WTC11 (cell line): ENCODE results near the gene TBL1X. TPM values are rescaled to one million over a fixed set of nuclear protein-coding genes. Genes with fewer than 3 reads are reported as not detected.

Experiments used
- NR2C2 ChIP-seq: sonication (generic); formaldehyde crosslinking; IDR thresholded peaks from 2 replicates; pipeline ENCODE4 v1.8.0; 2022; ENCODE audit warnings: mild to moderate bottlenecking, missing genetic modification reagents
- SMAD4 ChIP-seq: sonication (generic); formaldehyde crosslinking; IDR thresholded peaks from 2 replicates; pipeline ENCODE4 v1.8.0; 2022; ENCODE audit warnings: mild to moderate bottlenecking, missing genetic modification reagents
- TCF7 ChIP-seq: sonication (generic); formaldehyde crosslinking; IDR thresholded peaks from 2 replicates; pipeline ENCODE4 v1.8.0; 2022; ENCODE audit warnings: mild to moderate bottlenecking, low read depth, missing genetic modification reagents, moderate library complexity
- ZNF263 ChIP-seq: sonication (generic); formaldehyde crosslinking; IDR thresholded peaks from 2 replicates; pipeline ENCODE4 v1.8.1; 2022; ENCODE audit warnings: low read depth, mild to moderate bottlenecking, moderate library complexity, missing genetic modification reagents
- ZNF423 ChIP-seq: fragments of 250-450 bp; sonication (Bioruptor Pico); IDR thresholded peaks from 2 replicates; pipeline ENCODE4 v2.1.2; 2022; ENCODE audit warnings: mild to moderate bottlenecking, moderate library complexity
- total RNA-seq: library from RNA; stranded (reverse); gene quantifications from 3 replicates; pipeline ENCODE4 v1.2.3, GENCODE V29; 2021
- TF ChIP-seq, protein P1 (sequence below): sonication (generic); formaldehyde crosslinking; IDR thresholded peaks from 2 replicates; pipeline ENCODE4 v1.8.0; 2023; ENCODE audit warnings: missing genetic modification reagents, mild to moderate bottlenecking, borderline replicate concordance
- TF ChIP-seq, protein P2 (sequence below): sonication (generic); formaldehyde crosslinking; IDR thresholded peaks from 2 replicates; pipeline ENCODE4 v1.8.1; 2023; ENCODE audit warnings: mild to moderate bottlenecking, missing genetic modification reagents, borderline replicate concordance
- TF ChIP-seq, protein P3 (sequence below): fragments of 250-450 bp; sonication (Bioruptor Pico); conservative IDR thresholded peaks from 2 replicates; pipeline ENCODE4 v1.9.0; 2021; ENCODE audit warnings: mild to moderate bottlenecking
- TF ChIP-seq, protein P4 (sequence below): sonication (generic); formaldehyde crosslinking; IDR thresholded peaks from 2 replicates; pipeline ENCODE4 v1.8.0; 2022; ENCODE audit warnings: mild to moderate bottlenecking, missing genetic modification reagents
- TF ChIP-seq, protein P5 (sequence below): sonication (generic); formaldehyde crosslinking; IDR thresholded peaks from 2 replicates; pipeline ENCODE4 v1.8.0; 2023; ENCODE audit warnings: mild to moderate bottlenecking, missing genetic modification reagents
- TF ChIP-seq, protein P6 (sequence below): sonication (generic); formaldehyde crosslinking; IDR thresholded peaks from 2 replicates; pipeline ENCODE4 v1.8.1; 2023; ENCODE audit warnings: mild to moderate bottlenecking, missing genetic modification reagents
- TF ChIP-seq, protein P7 (sequence below): sonication (generic); formaldehyde crosslinking; IDR thresholded peaks from 2 replicates; pipeline ENCODE4 v1.8.0; 2022; ENCODE audit warnings: missing genetic modification reagents

TBL1X gene
- total RNA-seq, 1 experiment from 2014 or later: 27.7 TPM

DNA sequence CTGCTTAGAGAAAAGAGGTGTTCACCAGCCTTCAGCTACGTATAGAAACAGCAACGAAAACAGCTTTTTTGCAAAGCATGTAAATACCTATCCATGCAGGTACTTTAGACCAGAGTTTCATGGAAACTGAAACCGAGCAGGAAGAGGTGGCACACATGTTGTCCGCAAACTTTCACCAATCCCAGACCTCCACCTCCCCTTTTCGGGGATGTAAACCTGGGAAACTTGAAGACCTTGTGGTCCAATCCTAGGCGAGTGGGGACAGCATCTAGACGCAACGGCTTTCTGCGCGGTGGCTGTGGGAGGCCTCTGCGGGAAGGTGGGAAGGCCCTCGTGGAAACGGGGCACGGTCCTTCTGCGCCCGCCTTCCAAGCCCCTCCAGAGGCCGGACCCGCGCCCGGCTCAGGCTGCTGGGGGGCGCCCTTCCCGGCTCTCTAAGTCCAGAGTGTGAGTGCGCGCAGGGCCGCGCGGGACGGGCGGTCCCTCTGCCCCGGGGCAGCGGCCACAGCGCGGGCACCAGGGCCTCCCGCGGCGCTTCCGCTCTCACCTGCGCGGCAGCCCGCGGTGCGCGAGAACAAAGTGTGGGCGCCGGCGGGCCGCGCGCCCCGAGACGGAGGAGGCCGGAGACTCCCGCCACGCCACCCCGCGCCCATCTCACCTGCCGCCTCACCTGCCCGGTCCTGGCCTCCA lies 320.5 kb downstream of the TBL1X start (continued):
- TF ChIP-seq, protein P1, sequence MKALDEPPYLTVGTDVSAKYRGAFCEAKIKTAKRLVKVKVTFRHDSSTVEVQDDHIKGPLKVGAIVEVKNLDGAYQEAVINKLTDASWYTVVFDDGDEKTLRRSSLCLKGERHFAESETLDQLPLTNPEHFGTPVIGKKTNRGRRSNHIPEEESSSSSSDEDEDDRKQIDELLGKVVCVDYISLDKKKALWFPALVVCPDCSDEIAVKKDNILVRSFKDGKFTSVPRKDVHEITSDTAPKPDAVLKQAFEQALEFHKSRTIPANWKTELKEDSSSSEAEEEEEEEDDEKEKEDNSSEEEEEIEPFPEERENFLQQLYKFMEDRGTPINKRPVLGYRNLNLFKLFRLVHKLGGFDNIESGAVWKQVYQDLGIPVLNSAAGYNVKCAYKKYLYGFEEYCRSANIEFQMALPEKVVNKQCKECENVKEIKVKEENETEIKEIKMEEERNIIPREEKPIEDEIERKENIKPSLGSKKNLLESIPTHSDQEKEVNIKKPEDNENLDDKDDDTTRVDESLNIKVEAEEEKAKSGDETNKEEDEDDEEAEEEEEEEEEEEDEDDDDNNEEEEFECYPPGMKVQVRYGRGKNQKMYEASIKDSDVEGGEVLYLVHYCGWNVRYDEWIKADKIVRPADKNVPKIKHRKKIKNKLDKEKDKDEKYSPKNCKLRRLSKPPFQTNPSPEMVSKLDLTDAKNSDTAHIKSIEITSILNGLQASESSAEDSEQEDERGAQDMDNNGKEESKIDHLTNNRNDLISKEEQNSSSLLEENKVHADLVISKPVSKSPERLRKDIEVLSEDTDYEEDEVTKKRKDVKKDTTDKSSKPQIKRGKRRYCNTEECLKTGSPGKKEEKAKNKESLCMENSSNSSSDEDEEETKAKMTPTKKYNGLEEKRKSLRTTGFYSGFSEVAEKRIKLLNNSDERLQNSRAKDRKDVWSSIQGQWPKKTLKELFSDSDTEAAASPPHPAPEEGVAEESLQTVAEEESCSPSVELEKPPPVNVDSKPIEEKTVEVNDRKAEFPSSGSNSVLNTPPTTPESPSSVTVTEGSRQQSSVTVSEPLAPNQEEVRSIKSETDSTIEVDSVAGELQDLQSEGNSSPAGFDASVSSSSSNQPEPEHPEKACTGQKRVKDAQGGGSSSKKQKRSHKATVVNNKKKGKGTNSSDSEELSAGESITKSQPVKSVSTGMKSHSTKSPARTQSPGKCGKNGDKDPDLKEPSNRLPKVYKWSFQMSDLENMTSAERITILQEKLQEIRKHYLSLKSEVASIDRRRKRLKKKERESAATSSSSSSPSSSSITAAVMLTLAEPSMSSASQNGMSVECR (CRISPR knock-in tag): no peak
- TF ChIP-seq TCF7: no peak
- no peak for TF ChIP-seq ZNF263
- TF ChIP-seq, protein P2, sequence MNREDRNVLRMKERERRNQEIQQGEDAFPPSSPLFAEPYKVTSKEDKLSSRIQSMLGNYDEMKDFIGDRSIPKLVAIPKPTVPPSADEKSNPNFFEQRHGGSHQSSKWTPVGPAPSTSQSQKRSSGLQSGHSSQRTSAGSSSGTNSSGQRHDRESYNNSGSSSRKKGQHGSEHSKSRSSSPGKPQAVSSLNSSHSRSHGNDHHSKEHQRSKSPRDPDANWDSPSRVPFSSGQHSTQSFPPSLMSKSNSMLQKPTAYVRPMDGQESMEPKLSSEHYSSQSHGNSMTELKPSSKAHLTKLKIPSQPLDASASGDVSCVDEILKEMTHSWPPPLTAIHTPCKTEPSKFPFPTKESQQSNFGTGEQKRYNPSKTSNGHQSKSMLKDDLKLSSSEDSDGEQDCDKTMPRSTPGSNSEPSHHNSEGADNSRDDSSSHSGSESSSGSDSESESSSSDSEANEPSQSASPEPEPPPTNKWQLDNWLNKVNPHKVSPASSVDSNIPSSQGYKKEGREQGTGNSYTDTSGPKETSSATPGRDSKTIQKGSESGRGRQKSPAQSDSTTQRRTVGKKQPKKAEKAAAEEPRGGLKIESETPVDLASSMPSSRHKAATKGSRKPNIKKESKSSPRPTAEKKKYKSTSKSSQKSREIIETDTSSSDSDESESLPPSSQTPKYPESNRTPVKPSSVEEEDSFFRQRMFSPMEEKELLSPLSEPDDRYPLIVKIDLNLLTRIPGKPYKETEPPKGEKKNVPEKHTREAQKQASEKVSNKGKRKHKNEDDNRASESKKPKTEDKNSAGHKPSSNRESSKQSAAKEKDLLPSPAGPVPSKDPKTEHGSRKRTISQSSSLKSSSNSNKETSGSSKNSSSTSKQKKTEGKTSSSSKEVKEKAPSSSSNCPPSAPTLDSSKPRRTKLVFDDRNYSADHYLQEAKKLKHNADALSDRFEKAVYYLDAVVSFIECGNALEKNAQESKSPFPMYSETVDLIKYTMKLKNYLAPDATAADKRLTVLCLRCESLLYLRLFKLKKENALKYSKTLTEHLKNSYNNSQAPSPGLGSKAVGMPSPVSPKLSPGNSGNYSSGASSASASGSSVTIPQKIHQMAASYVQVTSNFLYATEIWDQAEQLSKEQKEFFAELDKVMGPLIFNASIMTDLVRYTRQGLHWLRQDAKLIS: no peak
- no peak for TF ChIP-seq ZNF423 (CRISPR knock-in tag)
- no peak for TF ChIP-seq NR2C2 (CRISPR knock-in tag)
- TF ChIP-seq, protein P3, sequence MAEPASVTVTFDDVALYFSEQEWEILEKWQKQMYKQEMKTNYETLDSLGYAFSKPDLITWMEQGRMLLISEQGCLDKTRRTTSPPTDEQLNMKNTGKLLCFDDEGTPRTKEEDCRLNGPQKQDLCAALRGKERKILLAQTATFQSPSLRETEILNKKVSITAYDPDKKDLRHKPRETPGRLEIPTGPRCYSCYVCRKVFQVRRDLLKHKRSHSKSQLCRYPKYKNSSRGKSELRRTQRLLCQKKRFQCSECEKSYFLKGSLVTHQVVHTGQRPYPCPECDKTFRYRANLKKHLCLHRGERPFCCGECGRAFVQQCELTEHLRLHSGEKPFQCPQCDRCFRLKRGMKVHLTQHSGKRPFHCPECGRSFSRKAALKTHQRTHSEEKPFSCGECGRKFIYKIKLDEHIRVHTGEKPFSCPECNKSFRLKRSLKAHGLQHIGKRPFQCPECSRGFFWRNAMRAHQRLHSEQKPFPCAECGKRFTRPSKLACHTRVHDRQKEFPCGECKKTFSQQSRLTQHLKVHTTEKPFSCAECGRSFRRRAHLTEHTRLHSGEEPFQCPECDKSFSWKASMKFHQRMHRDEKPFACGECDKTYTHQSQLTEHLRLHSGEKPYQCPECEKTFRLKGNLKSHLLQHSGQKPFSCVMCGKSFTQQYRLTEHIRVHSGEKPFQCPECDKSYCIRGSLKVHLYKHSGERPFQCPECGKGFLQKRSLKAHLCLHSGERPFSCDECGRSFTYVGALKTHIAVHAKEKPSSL: no peak
- TF ChIP-seq, protein P4, sequence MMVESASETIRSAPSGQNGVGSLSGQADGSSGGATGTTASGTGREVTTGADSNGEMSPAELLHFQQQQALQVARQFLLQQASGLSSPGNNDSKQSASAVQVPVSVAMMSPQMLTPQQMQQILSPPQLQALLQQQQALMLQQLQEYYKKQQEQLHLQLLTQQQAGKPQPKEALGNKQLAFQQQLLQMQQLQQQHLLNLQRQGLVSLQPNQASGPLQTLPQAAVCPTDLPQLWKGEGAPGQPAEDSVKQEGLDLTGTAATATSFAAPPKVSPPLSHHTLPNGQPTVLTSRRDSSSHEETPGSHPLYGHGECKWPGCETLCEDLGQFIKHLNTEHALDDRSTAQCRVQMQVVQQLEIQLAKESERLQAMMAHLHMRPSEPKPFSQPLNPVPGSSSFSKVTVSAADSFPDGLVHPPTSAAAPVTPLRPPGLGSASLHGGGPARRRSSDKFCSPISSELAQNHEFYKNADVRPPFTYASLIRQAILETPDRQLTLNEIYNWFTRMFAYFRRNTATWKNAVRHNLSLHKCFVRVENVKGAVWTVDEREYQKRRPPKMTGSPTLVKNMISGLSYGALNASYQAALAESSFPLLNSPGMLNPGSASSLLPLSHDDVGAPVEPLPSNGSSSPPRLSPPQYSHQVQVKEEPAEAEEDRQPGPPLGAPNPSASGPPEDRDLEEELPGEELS (CRISPR knock-in tag): no peak
- TF ChIP-seq, protein P5, sequence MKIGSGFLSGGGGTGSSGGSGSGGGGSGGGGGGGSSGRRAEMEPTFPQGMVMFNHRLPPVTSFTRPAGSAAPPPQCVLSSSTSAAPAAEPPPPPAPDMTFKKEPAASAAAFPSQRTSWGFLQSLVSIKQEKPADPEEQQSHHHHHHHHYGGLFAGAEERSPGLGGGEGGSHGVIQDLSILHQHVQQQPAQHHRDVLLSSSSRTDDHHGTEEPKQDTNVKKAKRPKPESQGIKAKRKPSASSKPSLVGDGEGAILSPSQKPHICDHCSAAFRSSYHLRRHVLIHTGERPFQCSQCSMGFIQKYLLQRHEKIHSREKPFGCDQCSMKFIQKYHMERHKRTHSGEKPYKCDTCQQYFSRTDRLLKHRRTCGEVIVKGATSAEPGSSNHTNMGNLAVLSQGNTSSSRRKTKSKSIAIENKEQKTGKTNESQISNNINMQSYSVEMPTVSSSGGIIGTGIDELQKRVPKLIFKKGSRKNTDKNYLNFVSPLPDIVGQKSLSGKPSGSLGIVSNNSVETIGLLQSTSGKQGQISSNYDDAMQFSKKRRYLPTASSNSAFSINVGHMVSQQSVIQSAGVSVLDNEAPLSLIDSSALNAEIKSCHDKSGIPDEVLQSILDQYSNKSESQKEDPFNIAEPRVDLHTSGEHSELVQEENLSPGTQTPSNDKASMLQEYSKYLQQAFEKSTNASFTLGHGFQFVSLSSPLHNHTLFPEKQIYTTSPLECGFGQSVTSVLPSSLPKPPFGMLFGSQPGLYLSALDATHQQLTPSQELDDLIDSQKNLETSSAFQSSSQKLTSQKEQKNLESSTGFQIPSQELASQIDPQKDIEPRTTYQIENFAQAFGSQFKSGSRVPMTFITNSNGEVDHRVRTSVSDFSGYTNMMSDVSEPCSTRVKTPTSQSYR (CRISPR knock-in tag): no peak
- TF ChIP-seq, protein P6, sequence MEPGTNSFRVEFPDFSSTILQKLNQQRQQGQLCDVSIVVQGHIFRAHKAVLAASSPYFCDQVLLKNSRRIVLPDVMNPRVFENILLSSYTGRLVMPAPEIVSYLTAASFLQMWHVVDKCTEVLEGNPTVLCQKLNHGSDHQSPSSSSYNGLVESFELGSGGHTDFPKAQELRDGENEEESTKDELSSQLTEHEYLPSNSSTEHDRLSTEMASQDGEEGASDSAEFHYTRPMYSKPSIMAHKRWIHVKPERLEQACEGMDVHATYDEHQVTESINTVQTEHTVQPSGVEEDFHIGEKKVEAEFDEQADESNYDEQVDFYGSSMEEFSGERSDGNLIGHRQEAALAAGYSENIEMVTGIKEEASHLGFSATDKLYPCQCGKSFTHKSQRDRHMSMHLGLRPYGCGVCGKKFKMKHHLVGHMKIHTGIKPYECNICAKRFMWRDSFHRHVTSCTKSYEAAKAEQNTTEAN (CRISPR knock-in tag): no peak
- TF ChIP-seq, protein P7, sequence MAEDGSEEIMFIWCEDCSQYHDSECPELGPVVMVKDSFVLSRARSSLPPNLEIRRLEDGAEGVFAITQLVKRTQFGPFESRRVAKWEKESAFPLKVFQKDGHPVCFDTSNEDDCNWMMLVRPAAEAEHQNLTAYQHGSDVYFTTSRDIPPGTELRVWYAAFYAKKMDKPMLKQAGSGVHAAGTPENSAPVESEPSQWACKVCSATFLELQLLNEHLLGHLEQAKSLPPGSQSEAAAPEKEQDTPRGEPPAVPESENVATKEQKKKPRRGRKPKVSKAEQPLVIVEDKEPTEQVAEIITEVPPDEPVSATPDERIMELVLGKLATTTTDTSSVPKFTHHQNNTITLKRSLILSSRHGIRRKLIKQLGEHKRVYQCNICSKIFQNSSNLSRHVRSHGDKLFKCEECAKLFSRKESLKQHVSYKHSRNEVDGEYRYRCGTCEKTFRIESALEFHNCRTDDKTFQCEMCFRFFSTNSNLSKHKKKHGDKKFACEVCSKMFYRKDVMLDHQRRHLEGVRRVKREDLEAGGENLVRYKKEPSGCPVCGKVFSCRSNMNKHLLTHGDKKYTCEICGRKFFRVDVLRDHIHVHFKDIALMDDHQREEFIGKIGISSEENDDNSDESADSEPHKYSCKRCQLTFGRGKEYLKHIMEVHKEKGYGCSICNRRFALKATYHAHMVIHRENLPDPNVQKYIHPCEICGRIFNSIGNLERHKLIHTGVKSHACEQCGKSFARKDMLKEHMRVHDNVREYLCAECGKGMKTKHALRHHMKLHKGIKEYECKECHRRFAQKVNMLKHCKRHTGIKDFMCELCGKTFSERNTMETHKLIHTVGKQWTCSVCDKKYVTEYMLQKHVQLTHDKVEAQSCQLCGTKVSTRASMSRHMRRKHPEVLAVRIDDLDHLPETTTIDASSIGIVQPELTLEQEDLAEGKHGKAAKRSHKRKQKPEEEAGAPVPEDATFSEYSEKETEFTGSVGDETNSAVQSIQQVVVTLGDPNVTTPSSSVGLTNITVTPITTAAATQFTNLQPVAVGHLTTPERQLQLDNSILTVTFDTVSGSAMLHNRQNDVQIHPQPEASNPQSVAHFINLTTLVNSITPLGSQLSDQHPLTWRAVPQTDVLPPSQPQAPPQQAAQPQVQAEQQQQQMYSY (CRISPR knock-in tag): no peak
- TF ChIP-seq SMAD4: no peak
